Upper lobe of left lung (tissue), 4 donors: ENCODE measurements around the gene BCL10.

Experiments used
- EP300 ChIP-seq, 4 donors: sonication (generic); formaldehyde crosslinking; IDR thresholded peaks; one replicate each; pipeline ENCODE4 v1.5.1; 2017; ENCODE audit warnings: antibody characterized with exemption in 4 of 4, control low read depth in 2 of 4
- POLR2A ChIP-seq, 4 donors: fragments of 450-650 bp; IDR thresholded peaks; one replicate each; pipeline ENCODE4 v1.5.1; 2016 to 2017; ENCODE audit warnings: antibody characterized with exemption in 4 of 4, mild to moderate bottlenecking in 2 of 4
- TF ChIP-seq, protein P1 (sequence below), 6 experiments: fragments of 450-650 bp in 4 of 6; fragments of 200-600 bp in 2 of 6; sonication (generic) in 2 of 6; IDR thresholded peaks; one replicate each; pipeline ENCODE4 v1.5.1; 2016 to 2019; ENCODE audit warnings: antibody characterized with exemption in 6 of 6

DNA sequence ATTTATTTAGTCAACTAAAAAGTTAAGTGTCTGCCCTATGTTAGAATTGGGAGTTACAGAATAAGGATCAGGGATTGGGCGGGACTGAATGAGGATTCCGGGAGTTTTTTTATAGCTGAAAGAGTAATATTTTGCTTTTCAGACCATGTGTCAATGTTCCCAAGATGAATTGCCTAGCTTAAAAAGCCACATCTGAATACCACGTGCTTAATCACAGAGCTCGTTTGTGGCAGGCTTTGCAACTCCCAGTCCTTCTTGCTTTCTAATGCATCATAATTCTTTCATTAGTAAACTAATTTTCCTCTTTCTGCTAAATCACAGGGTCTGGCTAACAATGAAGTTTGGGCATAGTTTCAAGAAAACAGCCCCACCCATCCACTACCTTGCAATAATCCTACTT lies 4.2 kb upstream of the BCL10 start:
- TF ChIP-seq POLR2A (IDR thresholded peaks at IDR 0.05) (no peak), EP300 (IDR thresholded peaks at IDR 0.05) (no peak)
- TF ChIP-seq, protein P1, sequence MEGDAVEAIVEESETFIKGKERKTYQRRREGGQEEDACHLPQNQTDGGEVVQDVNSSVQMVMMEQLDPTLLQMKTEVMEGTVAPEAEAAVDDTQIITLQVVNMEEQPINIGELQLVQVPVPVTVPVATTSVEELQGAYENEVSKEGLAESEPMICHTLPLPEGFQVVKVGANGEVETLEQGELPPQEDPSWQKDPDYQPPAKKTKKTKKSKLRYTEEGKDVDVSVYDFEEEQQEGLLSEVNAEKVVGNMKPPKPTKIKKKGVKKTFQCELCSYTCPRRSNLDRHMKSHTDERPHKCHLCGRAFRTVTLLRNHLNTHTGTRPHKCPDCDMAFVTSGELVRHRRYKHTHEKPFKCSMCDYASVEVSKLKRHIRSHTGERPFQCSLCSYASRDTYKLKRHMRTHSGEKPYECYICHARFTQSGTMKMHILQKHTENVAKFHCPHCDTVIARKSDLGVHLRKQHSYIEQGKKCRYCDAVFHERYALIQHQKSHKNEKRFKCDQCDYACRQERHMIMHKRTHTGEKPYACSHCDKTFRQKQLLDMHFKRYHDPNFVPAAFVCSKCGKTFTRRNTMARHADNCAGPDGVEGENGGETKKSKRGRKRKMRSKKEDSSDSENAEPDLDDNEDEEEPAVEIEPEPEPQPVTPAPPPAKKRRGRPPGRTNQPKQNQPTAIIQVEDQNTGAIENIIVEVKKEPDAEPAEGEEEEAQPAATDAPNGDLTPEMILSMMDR (IDR thresholded peaks at IDR 0.05), result no peak
